GM23338 (cell line): ENCODE measurements around the gene FBP1.

ENCODE experiments used
- CREB1 ChIP-seq: fragments of 250-450 bp; sonication (Bioruptor Pico); IDR thresholded peaks from 2 replicates; pipeline ENCODE4 v1.5.0; 2020; ENCODE audit warnings: low read depth, mild to moderate bottlenecking, moderate library complexity
- EZH2 ChIP-seq: fragments of 200-600 bp; sonication (generic); IDR thresholded peaks from one replicate; pipeline ENCODE4 v1.8.0; 2017; ENCODE audit warnings: antibody characterized with exemption, mild to moderate bottlenecking, low read depth; ENCODE audit not compliant: unreplicated experiment
- JUNB ChIP-seq: IDR thresholded peaks from one replicate; pipeline ENCODE4 v1.6.1; 2016; ENCODE audit warnings: antibody characterized with exemption; ENCODE audit not compliant: unreplicated experiment
- POLR2AphosphoS5 ChIP-seq: IDR thresholded peaks from 2 replicates; pipeline ENCODE4 v1.6.1; 2016; ENCODE audit warnings: antibody characterized with exemption, low read depth
- TF ChIP-seq, protein P1 (sequence below), 2 experiments: fragments of 200-600 bp in 1 of 2; sonication (generic) in 1 of 2; conservative IDR thresholded peaks; 2 replicates each; pipeline versions ENCODE4 v1.5.1 to v1.6.1; 2016 to 2017; ENCODE audit warnings: antibody characterized with exemption in 2 of 2, low read depth in 2 of 2, mild to moderate bottlenecking in 2 of 2, moderate library complexity in 1 of 2

DNA sequence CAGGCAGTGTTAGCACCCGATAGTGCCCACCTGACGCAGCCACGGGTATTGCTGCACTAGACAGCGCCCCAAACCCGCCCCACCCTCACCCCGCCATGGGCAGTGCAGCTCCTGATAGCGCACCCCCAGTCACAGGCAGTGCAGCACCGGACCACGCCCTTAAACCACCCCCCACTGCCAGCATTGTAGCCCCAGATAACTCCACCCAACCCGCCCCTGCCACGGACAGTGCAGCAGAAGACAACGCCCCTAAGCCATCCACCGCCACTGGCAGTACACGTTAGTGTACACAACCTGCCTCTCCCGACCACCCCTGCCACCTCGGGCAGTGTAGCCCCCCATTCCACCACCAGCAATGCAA is 85.3 kb downstream of the FBP1 start:
- TF ChIP-seq, protein P1, sequence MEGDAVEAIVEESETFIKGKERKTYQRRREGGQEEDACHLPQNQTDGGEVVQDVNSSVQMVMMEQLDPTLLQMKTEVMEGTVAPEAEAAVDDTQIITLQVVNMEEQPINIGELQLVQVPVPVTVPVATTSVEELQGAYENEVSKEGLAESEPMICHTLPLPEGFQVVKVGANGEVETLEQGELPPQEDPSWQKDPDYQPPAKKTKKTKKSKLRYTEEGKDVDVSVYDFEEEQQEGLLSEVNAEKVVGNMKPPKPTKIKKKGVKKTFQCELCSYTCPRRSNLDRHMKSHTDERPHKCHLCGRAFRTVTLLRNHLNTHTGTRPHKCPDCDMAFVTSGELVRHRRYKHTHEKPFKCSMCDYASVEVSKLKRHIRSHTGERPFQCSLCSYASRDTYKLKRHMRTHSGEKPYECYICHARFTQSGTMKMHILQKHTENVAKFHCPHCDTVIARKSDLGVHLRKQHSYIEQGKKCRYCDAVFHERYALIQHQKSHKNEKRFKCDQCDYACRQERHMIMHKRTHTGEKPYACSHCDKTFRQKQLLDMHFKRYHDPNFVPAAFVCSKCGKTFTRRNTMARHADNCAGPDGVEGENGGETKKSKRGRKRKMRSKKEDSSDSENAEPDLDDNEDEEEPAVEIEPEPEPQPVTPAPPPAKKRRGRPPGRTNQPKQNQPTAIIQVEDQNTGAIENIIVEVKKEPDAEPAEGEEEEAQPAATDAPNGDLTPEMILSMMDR (conservative IDR thresholded peaks at IDR 0.05; ENCODE audit: low read depth in 2 of 2): no peak
- TF ChIP-seq CREB1 (CRISPR knock-in tag) (no peak), JUNB (no peak), POLR2AphosphoS5 (no peak), EZH2 (no peak)
